Measurements from ENCODE around the gene ESRP2. TPM values are rescaled to one million over a fixed set of nuclear protein-coding genes. Genes with fewer than 3 reads are reported as not detected.
A peak's percentile ranks its signal among the peaks of the same experiment; 100 is the strongest.

ESRP2 gene
- total and polyA plus RNA-seq, 9 of the 15 experiments (the other 6 are each of a cell fraction or from before 2014, with no cell fraction given): 0.05 to 0.15 (median 0.07) TPM; not detected in 6

- TF ChIP-seq LARP7 (IDR thresholded peaks at IDR 0.05) (no peak), ZNF431 (CRISPR knock-in tag; IDR thresholded peaks at IDR 0.05) (peak; percentile 51; the same call in 1 of the 2 replicates), PPARD (CRISPR knock-in tag; IDR thresholded peaks at IDR 0.05) (no peak), FOXK2 (conservative IDR thresholded peaks at IDR 0.05 in 1 of 2, IDR thresholded peaks at IDR 0.05 in 1 of 2; ENCODE audit: low read depth in 2 of 2) (no peak), HLTF (IDR thresholded peaks at IDR 0.05) (peak; percentile 20; the same call in 1 of the 2 replicates), ETS1 (conservative IDR thresholded peaks at IDR 0.05; ENCODE audit: control insufficient read depth, low read depth, low read length) (no peak; the same call in none of the 2 replicates), CBFA2T2 (conservative IDR thresholded peaks at IDR 0.05) (0 out of 2 replicates have a peak, but pooled peaks have one; percentile 4), NCOR1 (IDR thresholded peaks at IDR 0.05) (peak; percentile 39; the same call in 1 of the 2 replicates), JUND (IDR thresholded peaks at IDR 0.05; ENCODE audit: borderline replicate concordance, low read depth, low read length) (peak; percentile 21; the same call in 1 of the 2 replicates), JUND (tag; IDR thresholded peaks at IDR 0.05; ENCODE audit: borderline replicate concordance, low read depth, low read length) (peak; percentile 21; the same call in 1 of the 3 replicates), C11orf30 (IDR thresholded peaks at IDR 0.05; ENCODE audit: low read depth) (no peak), CHCHD3 (CRISPR knock-in tag; IDR thresholded peaks at IDR 0.05) (no peak), SMAD4 (CRISPR knock-in tag; conservative IDR thresholded peaks at IDR 0.05) (peak; percentile 99), ZNF780A (CRISPR knock-in tag; IDR thresholded peaks at IDR 0.05) (no peak), ZNF146 (CRISPR knock-in tag; IDR thresholded peaks at IDR 0.05; ENCODE audit: unreplicated experiment) (no peak), GATAD2A (IDR thresholded peaks at IDR 0.05) (0 out of 2 replicates have a peak, but pooled peaks have one; percentile 61), SP1 (CRISPR knock-in tag; IDR thresholded peaks at IDR 0.05) (peak; percentile 78), SRSF1 (IDR thresholded peaks at IDR 0.05; ENCODE audit: low read depth, low read length) (no peak; the same call in 1 of the 2 replicates), NFIX (CRISPR knock-in tag; IDR thresholded peaks at IDR 0.05; ENCODE audit: low read depth) (no peak), ESRRB (CRISPR knock-in tag; IDR thresholded peaks at IDR 0.05; ENCODE audit: borderline replicate concordance) (no peak), RB1 (IDR thresholded peaks at IDR 0.05; ENCODE audit: low read depth) (peak; percentile 80; the same call in 1 of the 2 replicates), SREBF1 (IDR thresholded peaks at IDR 0.05; ENCODE audit: borderline replicate concordance, low read depth, low read length) (no peak), RNF2 (IDR thresholded peaks at IDR 0.05) (0 out of 2 replicates have a peak, but pooled peaks have one; percentile 30), PURB (CRISPR knock-in tag; IDR thresholded peaks at IDR 0.05; ENCODE audit: low read depth) (no peak), PTTG1 (tag; IDR thresholded peaks at IDR 0.05; ENCODE audit: low read depth) (no peak), BMI1 (IDR thresholded peaks at IDR 0.05; ENCODE audit: low read length) (no peak)
- TF ChIP-seq, protein P1, sequence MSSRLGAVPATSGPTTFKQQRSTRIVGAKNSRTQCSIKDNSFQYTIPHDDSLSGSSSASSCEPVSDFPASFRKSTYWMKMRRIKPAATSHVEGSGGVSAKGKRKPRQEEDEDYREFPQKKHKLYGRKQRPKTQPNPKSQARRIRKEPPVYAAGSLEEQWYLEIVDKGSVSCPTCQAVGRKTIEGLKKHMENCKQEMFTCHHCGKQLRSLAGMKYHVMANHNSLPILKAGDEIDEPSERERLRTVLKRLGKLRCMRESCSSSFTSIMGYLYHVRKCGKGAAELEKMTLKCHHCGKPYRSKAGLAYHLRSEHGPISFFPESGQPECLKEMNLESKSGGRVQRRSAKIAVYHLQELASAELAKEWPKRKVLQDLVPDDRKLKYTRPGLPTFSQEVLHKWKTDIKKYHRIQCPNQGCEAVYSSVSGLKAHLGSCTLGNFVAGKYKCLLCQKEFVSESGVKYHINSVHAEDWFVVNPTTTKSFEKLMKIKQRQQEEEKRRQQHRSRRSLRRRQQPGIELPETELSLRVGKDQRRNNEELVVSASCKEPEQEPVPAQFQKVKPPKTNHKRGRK (tag; IDR thresholded peaks at IDR 0.05): no peak
Observed at GRCh38 chr16:68264128-68265077, 28.5 kb upstream of the ESRP2 start, which contains the start of gene SLC7A6 (continued).

Measured in K562 (cell line).